Posterior cingulate gyrus (tissue), 11 donors: ENCODE measurements around the gene ADAMTS10.
"Not testable (repeated sequence)": the region's sequence is repeated elsewhere in the genome, so short reads cannot be mapped to it uniquely, and the experiment has no call there.

Source experiments
- DNase-seq, 10 donors: peaks; one replicate each; pipeline versions ENCODE4 v3.0.0 to v3.0.0-alpha.2; 2020 to 2021; ENCODE audit warnings: mixed read lengths in 3 of 10
- intact Hi-C: fragments of 100-400 bp; cut with DNase I; formaldehyde crosslinking; loops from one replicate; pipeline ENCODE4 v1.15.1; 2023

The ADAMTS10 gene

DNA sequence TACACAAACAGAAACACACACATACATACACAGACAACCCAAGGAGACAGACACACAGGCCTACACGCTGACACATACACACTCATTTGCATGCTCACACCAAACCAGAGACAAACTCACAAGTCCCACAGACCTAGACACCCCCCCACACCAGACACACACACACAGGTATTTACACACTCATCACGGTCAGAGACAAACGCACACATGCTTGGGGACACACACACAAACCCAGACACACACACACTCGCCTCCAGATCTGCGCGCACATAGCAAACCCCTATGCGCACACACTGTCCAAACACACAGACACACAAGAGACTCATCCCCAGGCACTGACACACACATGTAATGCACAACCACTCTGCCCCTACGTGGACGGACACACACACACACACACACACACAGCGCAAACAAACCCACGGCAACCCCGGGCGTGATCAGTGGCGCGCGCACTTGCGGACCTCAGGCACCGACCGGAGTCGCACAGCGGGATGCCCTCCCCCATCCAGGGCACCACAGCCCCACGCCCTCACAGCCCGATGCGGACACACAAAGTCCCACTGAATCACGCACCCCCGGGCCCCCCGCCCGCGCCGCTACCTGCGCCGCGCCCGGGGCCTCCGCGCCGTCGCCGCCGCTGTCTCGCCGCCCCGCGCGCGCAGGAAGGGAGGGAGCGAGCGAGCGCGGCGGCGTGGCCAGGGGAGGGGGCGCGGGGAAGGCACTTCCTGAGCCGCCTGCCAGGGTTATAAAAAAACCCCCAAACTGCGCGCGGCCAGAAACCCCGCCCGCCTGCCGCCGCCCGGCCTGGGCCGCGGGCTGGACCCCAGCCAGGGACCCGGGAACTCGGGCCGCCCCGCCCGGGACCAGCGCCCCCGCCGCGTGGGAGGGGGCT is at the start of gene ADAMTS10:
TSS of gene ADAMTS10 (minus strand) at position 675 of the 895 bp plus-strand sequence. CDS start 5,005 bp downstream, outside the sequence.
- DNase-seq: peak in 3 of 10 donors; percentile 18 to 88 (median 19)
- intact Hi-C loops: no loop called here

GRCh38 chr19:8659905-8660304 is 49.4 kb upstream of the ADAMTS10 start:
- intact Hi-C loops: loop anchor here (5.0 kb wide), 1 partner anchor 37 kb away; the partner anchor contains the start of gene ACTL9
- DNase-seq: no peak

GRCh38 chr19:8657869-8658268 is 47.4 kb upstream of the ADAMTS10 start:
- intact Hi-C loops: loop anchor here (5.0 kb wide), 1 partner anchor 39 kb away; the partner anchor contains the start of gene ACTL9
- DNase-seq: no peak

GRCh38 chr19:8655340-8655709 is 44.8 kb upstream of the ADAMTS10 start:
- intact Hi-C loops: loop anchor here (2.0 to 5.0 kb wide), 2 partner anchors 42 to 421 kb away; partner anchors contain the start of gene ACTL9
- no peak for DNase-seq

DNA sequence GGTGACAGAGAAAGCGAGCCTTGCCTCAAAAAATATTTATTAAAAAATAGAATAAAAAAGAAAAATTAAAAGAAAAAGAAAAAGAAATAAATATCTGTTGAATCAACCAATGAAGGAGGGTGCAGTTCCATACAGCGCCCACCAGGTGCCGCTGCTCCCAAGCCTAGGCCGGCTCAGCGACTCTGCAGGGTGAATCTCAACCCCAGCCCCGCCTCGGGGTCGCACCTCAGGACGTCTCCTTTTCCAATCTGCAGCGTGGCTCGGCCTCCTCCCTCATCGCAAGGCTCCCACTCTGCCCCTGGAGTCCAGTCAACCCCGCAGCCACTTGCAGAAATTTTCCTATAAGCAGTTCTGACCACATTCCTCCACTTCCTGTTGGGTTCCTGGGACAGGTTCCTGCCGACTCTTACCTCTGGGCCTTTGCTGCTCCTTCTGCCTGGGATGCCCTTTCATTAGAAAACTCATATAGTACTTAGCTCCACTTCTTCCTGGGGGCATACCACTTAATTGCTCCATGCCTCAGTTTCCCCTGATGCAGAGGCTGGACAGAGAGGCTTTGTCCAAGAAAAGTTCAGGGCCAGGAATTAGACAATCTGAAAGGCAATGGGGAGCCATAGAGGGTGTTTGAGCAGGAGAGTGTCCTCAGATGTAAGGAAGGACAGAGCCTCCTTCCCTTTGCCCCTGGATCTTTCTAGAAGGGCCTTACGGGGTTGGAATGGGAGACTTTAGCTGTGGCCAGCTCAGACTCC is 44.2 kb upstream of the ADAMTS10 start:
- peak in 9 of 10 donors; percentile 21 to 90 (median 55) for DNase-seq
- intact Hi-C loops: loop anchor here (2.0 to 5.0 kb wide), 2 partner anchors 43 to 422 kb away; partner anchors contain the start of gene ACTL9

- intact Hi-C loops: no loop called here
- peak in 2 of 10 donors; percentile 31 to 52 for DNase-seq
Measured at GRCh38 chr19:8648240-8648639, 37.7 kb upstream of the ADAMTS10 start.

DNA sequence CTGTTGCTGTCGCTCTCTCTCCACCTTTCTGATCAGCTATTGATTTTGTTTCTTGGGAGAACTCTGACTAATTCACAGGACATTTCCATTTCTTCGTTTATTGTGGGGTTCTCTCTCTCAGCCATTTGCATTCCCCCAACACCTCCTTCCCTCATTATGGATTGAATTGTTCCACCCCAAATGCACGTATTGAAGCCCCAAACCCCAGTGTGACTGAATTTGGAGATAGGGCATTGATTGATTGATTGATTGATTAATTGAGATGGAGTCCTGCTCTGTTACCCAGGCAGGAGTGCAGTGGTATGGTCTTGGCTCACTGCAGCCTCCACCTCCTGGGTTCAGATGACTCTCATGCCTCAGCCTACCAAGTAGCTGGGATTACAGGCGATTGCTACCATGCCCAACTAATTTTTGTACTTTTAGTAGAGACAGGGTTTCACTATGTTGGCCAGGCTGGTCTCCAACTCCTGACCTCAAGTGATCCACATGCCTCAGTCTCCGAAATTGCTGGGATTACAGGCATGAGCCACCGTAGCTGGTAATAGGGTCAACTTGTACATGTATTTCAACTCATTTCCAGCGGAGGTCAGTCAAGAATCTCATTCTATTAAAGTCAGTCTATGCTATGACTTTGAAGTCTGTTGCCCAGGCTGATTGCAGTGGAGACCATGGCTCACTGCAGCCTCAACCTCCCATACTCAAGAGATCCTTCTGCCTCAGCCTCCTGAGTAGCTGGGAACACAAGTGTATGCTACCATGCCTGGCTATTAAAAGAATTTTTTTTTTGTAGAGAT is 33.5 kb upstream of the ADAMTS10 start:
- DNase-seq: peak in 2 of 10 donors; percentile 8 to 17
- intact Hi-C loops: no loop called here

DNA sequence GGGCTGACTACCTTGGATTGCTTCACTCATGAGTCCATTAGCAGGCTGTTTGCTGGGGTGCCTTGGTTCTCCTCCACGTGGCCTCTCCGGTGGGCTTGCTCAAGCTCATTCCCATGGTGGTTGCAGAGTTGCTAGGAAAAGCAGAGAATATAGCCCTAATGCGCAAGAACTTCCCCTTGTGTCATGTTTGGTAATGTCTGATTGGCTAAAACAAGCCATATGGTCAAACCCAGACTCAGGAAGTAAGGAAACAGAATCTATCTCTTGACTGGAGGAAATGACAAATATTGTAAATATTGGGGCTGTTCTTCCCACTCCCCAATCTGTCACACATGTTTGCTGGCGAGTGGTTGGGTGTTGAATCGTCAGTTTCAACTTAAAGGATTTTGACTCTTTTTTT is 32.0 kb upstream of the ADAMTS10 start:
- intact Hi-C loops: no loop called here
- peak in 2 of 10 donors; percentile 15 to 16 for DNase-seq

- DNase-seq: peak in 1 of 10 donors; percentile 20
Measured at GRCh38 chr19:8641908-8642547, 31.5 kb upstream of the ADAMTS10 start.

DNA sequence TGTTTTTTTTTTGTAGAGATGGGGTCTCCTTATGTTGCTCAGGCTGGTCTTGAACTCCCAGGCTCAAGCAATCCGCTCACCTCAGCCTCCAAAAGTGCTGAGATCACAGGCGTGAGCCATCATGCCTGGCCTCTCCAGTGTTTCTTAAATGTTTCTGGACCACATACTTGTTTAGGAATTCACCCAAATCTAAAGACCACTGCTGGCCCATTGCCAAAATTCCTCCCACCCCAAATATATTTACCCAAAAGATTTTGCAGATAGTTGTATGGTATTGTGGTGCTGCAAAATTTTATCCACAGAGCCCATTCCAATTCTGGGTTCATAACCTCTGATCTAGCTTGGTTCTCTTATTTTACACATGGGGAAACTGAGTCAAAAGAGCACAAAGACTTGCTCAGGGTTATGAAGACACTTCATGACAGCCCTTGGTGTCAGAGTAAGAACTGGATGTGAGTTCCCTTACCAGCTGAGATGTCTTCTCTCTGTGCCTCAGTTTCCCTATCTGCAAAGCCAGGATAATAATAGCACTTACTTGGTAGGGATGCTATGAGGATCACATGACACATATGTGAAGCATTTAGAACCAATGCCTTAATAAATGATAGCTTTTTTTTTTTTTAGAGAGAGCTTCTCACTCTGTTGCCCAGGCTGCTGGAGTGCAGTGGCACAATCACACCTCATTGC is 30.8 kb upstream of the ADAMTS10 start:
- intact Hi-C loops: no loop called here
- peak in 1 of 10 donors; percentile 15 for DNase-seq

More at GRCh38 chr19:8641908-8642547, 31.5 kb upstream of the ADAMTS10 start:
- intact Hi-C loops: no loop called here

DNA sequence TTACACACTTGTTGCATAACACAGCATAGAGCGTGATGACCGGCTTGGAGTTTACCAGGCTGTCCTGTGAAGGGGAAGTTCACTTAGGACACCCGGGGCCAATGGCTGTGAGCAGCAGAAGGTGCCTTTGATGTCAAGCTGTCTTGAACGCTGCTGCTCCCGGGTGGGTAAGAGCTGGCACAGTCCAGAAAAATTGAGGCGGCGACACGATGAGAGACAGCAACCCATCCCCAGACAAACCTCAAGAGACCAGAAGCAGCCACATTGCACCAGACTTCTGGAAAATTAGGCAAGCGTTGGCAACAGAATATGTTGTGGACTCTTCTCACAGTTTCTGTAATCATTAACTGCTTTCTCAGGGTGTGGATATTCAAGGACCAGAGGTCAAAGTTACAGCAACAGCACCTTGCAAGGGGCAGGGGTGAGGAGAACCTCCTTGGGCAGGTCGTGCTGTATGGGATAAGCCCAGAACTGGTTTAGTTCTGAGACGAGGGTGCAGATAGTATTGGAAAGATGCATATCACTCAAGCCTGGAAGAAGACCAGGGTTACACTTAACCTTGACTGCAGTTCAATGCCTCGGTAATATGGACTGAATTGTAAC is 30.0 kb upstream of the ADAMTS10 start:
- intact Hi-C loops: no loop called here
- DNase-seq: peak in 1 of 10 donors; percentile 15

DNA sequence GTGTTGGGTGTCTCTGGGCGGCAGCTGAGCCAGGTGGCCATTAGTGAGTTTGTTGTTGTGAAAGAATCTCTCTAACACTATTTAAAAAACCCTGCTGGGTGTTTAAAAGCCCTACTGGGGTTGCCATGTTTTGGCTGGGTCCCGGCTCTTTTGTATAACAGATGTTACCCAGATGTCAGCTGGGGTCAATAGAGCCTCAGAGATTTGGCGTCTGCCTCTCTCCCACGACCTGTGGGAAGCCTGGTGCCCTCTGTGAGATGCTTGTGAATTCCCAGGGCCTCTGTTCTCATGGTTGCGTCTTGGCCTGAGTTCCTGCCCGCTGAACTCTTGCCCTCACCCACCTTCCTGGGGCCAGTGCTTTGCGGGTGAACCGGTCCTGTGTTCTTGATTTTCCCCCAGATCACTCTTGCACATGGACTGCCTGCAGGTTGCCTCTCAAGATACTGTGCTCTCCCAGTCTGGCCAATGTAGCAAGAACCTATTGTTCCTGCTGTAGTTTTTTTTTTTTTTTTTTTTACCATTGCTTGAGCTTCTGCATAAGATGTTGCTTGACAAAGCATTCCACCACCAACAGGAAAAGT is 29.4 kb upstream of the ADAMTS10 start:
- intact Hi-C loops: no loop called here
- no peak for DNase-seq

DNA sequence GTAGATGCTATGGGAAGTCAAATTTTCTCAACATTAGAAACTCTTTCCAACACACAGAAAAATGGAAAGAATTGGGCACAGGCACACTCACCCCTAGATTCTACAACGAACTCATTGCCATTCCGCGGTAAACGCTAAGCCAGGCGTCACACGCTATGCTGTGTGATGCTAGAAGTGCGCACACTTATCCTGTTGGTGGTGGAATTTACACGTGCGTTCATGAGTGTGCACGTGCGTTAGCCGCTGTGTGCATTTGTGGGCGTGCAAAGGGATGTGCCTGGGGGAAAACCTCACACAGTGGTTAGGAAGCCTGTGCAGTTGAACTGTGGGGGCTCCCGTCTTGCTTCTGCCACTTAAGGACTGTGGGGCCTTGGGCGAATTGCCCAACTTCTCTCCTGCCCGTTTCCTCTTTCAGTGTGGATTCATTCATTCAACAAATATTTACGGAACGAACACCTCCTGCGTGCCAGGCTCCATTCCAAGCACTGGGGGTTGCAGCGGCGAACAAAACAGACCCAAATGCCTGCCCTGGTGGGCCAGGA is 27.6 kb upstream of the ADAMTS10 start:
- peak in 2 of 10 donors; percentile 11 to 16 for DNase-seq

GRCh38 chr19:8637070-8637469 is 26.6 kb upstream of the ADAMTS10 start:
- intact Hi-C loops, DNase-seq: not testable (repeated sequence)

More for the DNA sequence above, 27.6 kb upstream of the ADAMTS10 start:
- intact Hi-C loops: no loop called here

DNA sequence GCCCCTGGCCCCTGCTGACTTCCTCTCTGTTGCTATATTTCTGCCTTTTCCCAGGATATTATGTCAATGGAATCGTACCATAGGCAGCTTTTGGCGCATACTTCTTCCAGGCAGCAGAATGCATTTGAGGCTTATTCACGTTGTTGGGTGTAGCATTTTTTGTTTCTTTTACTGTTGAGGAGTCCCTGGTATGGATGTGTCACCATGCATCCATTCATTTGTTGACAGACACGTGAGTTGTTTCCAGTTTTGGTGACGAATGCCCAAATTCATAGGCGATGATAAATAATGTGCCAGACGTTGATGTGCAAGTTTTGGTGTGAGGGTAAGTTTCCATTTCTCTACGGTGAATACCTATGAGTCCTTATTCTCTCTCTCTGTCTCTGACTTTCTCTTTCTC is 24.9 kb upstream of the ADAMTS10 start:
- intact Hi-C loops: no loop called here
- no peak for DNase-seq

DNA sequence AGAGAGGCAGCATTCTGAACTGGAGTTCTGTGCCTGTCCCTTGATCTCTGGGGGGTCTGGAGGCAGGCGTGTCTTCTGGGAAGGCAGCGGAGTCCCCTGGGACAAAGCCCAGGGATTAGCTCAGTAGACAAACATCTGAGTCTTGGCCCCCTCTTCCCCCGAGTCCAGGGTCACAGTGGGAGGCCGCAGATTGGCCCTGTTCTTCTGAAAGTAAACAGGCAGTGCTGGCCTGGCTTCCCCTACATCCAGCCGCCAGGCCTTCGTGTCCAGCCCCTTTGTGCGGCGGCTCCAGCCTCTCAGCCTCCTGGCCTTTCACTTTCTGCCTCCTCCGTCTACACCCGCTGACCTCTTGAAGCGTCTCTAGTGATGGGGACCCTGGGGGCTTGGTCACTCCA is 20.9 kb upstream of the ADAMTS10 start:
- DNase-seq: peak in 9 of 10 donors; percentile 13 to 91 (median 45)
- intact Hi-C loops: no loop called here

GRCh38 chr19:8630796-8631424 is 20.4 kb upstream of the ADAMTS10 start:
- intact Hi-C loops: no loop called here
- no peak for DNase-seq
